C4-2B (cell line): ENCODE results near the gene METTL22.

Experiments used
- CTCF ChIP-seq: fragments of 450-650 bp; conservative IDR thresholded peaks from 2 replicates; pipeline ENCODE4 v1.5.1; 2017; ENCODE audit warnings: mild to moderate bottlenecking
- ZFX ChIP-seq: fragments of 450-650 bp; IDR thresholded peaks from 2 replicates; pipeline ENCODE4 v1.6.1; 2017

- TF ChIP-seq CTCF (no peak), ZFX (no peak)
Observed at GRCh38 chr16:8676737-8677375, 55.4 kb downstream of the METTL22 start.
